BJ (cell line): ENCODE results near the gene RAB43. TPM values are rescaled to one million over a fixed set of nuclear protein-coding genes. Genes with fewer than 3 reads are reported as not detected.

Source experiments
- CTCF ChIA-PET: fragments of 350-600 bp; formaldehyde crosslinking; extraction: SDS; loops from one replicate; lab custom pipeline; 2021; ENCODE audit warnings: antibody characterized with exemption, inconsistent platforms; lab: Yijun Ruan, JAX
- POLR2A ChIA-PET: fragments of 300-600 bp; sonication (Branson Sonifier 250); formaldehyde crosslinking; extraction: SDS; loops from one replicate; lab custom pipeline; 2021; ENCODE audit warnings: antibody characterized with exemption; lab: Charles Lee
- DNase-seq: peaks from one replicate; pipeline ENCODE4 v3.0.0-alpha.2; 2011; ENCODE audit warnings: low read depth
- H3K27me3 ChIP-seq: 2 replicates; pipeline ENCODE4 v1.6.0; 2011; ENCODE audit warnings: low read length; ENCODE audit not compliant: control insufficient read depth, insufficient read depth
- H3K36me3 ChIP-seq: 2 replicates; pipeline ENCODE4 v1.5.1; 2011; ENCODE audit warnings: low read length; ENCODE audit not compliant: control insufficient read depth, insufficient read depth
- H3K4me3 ChIP-seq: 2 replicates; pipeline ENCODE4 v1.5.1; 2011; ENCODE audit warnings: low read depth, mild to moderate bottlenecking, control low read depth, low read length
- CTCF ChIP-seq: IDR thresholded peaks from 2 replicates; pipeline ENCODE4 v1.5.1; 2011; ENCODE audit warnings: low read depth, mild to moderate bottlenecking, control low read depth, inconsistent platforms, low read length, moderate library complexity; ENCODE audit not compliant: insufficient read depth
- polyA plus RNA-seq: library from polyadenylated mRNA; depleted of rRNA; stranded (reverse); fragments of >200 nt; gene quantifications from 2 replicates; pipeline ENCODE4 v1.2.3, GENCODE V29; 2011

The RAB43 gene
- polyA plus RNA-seq, 1 experiment, result 16.1 TPM

DNA sequence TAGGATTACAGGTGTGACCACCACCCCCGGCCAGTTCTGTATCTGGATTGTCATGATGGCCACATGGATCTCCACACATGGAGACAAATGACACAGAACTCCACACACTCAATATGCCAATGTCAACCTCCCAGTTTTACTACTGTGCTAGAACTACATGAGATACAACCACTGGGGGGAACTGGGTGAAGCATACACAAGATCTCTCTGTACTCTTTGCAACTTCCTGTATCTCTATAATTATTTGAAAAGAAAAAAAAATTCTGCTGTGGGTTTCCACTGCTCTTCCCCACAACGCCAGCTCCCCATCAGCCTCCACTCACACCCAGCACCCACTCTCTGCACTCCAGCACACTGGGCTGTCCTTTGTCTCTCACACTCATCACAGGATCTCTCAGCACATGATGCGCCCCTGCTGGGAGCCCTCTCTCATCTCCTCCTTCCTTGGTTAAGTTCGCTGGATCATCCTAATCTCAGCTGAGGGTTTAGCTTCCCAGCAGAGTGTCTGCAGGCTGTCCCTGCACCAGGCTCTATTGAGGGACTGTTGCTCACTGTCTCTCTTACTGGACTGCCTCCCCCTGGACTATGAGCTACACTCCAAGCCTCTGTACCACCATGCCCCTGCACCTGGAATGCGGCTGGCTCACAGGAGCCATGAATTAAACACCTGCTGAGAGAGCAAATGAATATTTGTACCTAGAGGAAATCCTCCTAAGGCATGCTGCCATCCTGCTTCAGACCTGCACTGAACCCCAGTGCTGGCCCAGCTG lies 10.7 kb upstream of the RAB43 start:
- ChIA-PET CTCF (interaction anchor here (0.9 to 1.0 kb wide), 2 partner anchors 113 to 114 kb away, joined by 3 read pairs; no protein-coding TSS in a partner anchor), POLR2A (no interaction called here)
- no peak for TF ChIP-seq CTCF
- DNase-seq, result no peak
- Histone ChIP-seq H3K27me3 (no peaks in the 10 kb centered on the region), H3K36me3 (peaks cover 30% of the 10 kb centered on the region), H3K4me3 (no peak overlapping the region)

DNA sequence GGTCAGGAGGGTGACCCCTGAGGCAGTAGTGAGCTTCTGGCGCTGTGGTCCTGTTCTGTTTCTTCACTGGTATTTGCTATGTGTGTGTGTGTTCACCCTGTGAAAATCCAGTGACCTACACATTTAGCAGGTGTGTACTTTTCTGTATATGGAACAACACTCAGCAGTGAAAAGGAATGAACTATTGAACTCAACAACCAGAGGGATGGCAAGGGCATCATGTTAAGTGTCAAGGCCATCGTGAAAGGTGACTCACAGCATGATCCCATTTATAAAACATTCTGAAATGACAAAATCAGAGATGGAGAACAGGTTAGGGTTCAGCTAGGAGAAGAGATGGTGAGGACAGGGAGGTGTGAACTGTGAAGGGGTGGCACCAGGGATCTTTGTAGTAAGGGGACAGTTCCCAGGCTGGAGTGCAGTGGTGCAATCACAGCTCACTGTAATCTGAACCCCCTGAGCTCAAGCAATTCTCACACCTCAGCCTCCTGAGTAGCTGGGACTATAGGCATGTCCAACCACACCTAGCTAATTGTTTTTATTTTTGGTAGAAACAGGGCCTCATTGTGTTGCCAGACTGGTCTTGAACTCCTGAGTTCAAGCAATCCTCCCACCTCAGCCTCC lies 10.0 kb upstream of the RAB43 start:
- H3K4me3 ChIP-seq, result no peak overlapping the region
- H3K36me3 ChIP-seq, result peaks cover 32% of the 10 kb centered on the region
- no peaks in the 10 kb centered on the region for H3K27me3 ChIP-seq
- no peak for TF ChIP-seq CTCF
- POLR2A ChIA-PET, result no interaction called here
- no peak for DNase-seq
- CTCF ChIA-PET, result interaction anchor here (1.0 kb wide), 1 partner anchor 114 kb away, joined by 3 read pairs; no protein-coding TSS in a partner anchor

DNA sequence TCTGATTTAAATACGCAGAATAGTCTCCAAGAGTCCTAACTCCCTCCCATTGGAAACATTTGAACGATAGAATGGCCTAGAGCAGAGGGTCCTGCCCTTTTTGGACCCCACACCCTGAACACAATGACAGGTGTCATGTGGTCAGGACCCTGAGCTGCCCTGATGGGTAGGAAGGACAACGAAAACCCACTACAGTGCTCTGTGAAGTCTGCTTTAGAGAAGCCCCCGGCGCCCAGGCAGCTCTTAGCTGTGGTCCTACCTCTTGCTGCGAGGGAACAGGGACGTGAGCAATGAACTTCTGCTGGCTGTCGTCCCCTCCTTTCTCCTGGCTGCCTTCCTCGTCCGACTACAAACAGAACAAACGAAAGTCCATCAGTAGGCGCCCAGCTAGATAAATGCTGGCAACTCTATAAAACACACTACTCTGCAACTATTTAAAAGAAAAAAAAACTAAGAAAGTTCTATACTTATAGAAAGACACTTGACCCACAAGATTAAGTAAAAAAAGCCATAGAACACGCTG lies 8.7 kb upstream of the RAB43 start:
- ChIA-PET POLR2A (no interaction called here), CTCF (no interaction called here)
- Histone ChIP-seq H3K36me3 (peaks cover 32% of the 10 kb centered on the region), H3K27me3 (no peaks in the 10 kb centered on the region), H3K4me3 (no peak overlapping the region)
- TF ChIP-seq CTCF, result no peak
- no peak for DNase-seq

DNA sequence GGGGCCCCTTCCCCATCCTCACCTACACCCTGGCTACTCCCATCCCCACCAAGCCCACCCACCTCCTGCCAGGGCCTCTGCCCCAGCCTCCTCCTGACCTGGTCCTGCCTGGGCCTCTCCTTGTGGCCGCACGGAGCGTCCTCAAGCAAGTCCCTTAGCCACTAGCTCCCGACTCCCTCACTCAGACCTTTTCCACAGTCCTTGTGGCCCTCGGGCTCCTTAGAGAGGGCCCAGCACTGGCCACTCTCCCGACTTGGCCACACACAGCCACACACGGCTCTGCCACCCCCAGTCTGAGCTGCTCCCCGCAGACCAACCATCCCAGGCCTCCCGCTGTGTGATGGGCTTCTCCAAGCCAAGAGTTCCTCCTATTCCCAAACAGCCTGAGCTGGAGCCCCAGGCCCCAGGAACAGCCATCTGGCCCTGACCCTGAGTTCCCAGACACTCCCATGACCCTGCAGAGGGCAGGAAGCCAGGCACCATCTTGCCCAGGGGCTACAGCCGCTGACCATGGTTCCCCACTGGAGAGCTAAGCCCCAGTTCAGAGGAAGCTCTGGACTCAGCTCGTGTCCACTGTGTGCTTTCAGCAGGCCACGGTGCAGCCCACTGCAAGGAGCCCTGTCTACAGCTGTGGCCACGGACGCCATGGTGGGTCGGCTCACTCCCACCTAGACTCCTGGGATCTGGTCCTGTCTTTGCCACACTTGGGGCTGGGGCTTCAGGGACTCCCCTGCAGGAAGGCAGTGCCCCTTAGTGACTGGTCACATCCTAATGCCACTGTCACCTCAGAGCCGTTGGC lies 7.0 kb upstream of the RAB43 start:
- POLR2A ChIA-PET, result no interaction called here
- H3K36me3 ChIP-seq, result peaks cover 23% of the 10 kb centered on the region

More for the DNA sequence above, 7.0 kb upstream of the RAB43 start:
- DNase-seq, result no peak
- Histone ChIP-seq H3K27me3 (no peaks in the 10 kb centered on the region), H3K4me3 (no peak overlapping the region)
- TF ChIP-seq CTCF, result no peak
- CTCF ChIA-PET, result no interaction called here
